GM18867 (cell line): ENCODE data around the gene IDUA.

Source experiments
- ATAC-seq: cut with Tn5 transposase; IDR thresholded peaks from one replicate; pipeline ENCODE4 v1.9.1; 2021; ENCODE audit warnings: mild to moderate bottlenecking, moderate library complexity; ENCODE audit not compliant: unreplicated experiment

The IDUA gene

GRCh38 chr4:955931-956381 lies 30.9 kb upstream of the IDUA start:
- no peak for ATAC-seq

- ATAC-seq, result no peak
Measured at GRCh38 chr4:956531-957230, 30.2 kb upstream of the IDUA start.

- ATAC-seq, result no peak
Measured at GRCh38 chr4:957231-957580, 29.6 kb upstream of the IDUA start.

- ATAC-seq, result no peak
Measured at GRCh38 chr4:957581-958313, 29.1 kb upstream of the IDUA start.

- ATAC-seq, result no peak
Measured at GRCh38 chr4:958314-958665, 28.6 kb upstream of the IDUA start.

- ATAC-seq, result no peak
Measured at GRCh38 chr4:958696-959337, 28.0 kb upstream of the IDUA start.

- no peak for ATAC-seq
Measured at GRCh38 chr4:959338-960139, 27.3 kb upstream of the IDUA start.

GRCh38 chr4:960140-960635 lies 26.7 kb upstream of the IDUA start:
- ATAC-seq, result no peak

GRCh38 chr4:960636-961350 lies 26.1 kb upstream of the IDUA start:
- no peak for ATAC-seq

GRCh38 chr4:961351-962230 lies 25.3 kb upstream of the IDUA start:
- no peak for ATAC-seq

GRCh38 chr4:962231-963208 lies 24.3 kb upstream of the IDUA start:
- no peak for ATAC-seq

- no peak for ATAC-seq
Measured at GRCh38 chr4:963276-964225, 23.3 kb upstream of the IDUA start.

GRCh38 chr4:964346-965025 lies 22.4 kb upstream of the IDUA start:
- ATAC-seq, result no peak

GRCh38 chr4:965048-965765 lies 21.6 kb upstream of the IDUA start:
- ATAC-seq, result no peak

GRCh38 chr4:965766-966134 lies 21.1 kb upstream of the IDUA start:
- no peak for ATAC-seq
